GM21528 (cell line): ENCODE data around the gene MATK.

Experiments
- ATAC-seq: cut with Tn5 transposase; IDR thresholded peaks from one replicate; pipeline ENCODE4 v1.9.1; 2021; ENCODE audit warnings: mild to moderate bottlenecking, moderate library complexity; ENCODE audit not compliant: unreplicated experiment, low FRiP score

MATK gene

DNA sequence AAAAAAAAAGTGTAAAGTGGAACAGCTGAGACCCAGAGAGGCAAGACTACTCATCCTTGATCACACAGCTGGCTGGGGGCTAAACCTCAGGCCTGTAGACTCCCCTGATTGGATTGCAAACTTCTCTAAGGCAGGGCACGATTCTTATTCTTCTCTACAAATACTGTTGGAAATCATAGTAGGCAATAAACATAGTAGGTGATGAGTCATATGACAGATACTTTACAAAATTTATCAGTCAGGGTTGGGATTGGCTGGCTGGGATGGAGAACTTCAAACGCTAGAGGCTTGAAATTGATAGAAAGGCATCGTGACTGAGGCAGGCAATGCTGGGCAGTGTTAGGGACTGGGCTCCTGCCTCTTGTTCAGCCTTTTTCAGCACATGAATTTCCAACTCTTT, 5.9 kb upstream of the MATK start:
- no peak for ATAC-seq

DNA sequence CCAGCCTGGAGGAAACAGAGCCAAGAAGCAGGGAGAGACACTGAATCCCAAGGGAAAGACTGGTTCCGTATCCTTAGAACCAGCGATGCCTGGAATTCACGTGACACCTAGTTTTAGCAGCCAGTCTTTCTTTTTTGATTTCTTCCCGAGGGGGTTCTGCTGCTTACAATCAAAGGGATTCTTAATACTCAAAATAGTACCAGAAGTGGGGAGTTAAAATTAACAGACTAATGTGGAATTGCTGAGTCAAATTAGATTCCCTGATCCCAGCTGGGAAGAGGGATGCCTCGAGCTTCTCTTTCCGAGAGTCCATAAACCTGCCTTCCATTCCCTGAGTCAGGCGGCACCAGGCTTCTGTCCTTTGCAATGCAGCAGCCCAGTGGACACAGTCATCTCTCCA, 4.8 kb upstream of the MATK start:
- no peak for ATAC-seq

GRCh38 chr19:3790209-3790734, 4.1 kb upstream of the MATK start:
- no peak for ATAC-seq

DNA sequence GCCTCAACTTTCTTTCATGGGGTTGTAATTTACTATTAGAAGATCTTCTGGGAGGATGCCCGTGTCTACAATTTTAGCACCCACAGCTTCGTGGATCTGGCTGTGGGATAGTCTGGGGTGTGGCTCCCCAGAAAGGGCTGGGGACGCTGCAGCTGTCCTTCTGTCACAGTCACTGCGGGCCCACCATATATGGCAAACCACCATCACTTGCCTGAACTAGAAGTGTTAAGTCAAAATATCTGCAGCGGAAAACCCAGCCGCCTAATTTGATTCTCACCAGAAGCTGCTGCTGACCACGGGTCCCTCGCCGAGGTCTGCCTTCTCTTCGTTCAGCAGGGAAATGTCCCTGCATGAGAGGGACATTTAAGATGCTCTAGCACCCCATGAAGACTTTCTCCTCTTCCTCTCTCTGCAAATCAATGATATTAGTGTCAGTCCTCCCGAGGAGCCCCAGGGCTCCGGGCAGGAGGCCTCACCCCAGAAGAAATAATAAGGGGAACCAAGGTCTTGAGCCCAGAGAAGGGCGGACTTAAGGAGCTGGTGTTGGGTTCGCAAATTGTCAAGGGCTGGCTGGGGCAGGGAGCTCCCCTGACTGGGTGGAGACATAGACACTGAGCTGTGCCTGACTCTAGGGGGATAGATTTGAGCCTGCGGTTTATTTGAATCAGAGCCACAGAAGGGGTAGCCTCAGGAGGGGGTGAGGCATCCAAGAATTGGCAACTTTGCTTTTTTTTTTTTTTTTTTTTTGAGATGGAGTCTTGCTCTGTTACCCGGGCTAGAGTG, 3.0 kb upstream of the MATK start:
- ATAC-seq = no peak

DNA sequence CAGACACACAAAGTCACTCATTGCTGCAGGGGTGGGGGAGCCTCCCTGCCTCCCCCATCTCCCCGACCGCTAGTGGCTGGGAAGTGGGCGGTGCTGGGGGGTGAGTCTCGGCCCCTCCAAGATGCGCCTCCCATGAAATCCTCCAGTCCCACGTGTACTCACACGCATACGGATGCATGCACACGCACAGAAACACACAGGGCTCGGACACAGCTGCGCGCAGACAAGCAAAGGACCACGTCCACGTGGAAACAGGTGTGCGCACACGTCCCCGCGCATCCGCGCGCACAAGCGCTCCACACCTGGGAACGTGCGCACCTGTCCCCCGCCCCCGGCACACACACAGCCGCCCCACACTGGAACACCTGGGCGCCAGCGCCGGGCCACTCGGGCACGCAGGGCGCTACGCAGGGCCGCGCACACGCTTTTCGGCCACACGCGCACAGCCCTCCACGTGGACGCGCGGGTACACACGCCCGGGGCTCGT, 687 bp downstream of the MATK start:
- ATAC-seq = no peak

DNA sequence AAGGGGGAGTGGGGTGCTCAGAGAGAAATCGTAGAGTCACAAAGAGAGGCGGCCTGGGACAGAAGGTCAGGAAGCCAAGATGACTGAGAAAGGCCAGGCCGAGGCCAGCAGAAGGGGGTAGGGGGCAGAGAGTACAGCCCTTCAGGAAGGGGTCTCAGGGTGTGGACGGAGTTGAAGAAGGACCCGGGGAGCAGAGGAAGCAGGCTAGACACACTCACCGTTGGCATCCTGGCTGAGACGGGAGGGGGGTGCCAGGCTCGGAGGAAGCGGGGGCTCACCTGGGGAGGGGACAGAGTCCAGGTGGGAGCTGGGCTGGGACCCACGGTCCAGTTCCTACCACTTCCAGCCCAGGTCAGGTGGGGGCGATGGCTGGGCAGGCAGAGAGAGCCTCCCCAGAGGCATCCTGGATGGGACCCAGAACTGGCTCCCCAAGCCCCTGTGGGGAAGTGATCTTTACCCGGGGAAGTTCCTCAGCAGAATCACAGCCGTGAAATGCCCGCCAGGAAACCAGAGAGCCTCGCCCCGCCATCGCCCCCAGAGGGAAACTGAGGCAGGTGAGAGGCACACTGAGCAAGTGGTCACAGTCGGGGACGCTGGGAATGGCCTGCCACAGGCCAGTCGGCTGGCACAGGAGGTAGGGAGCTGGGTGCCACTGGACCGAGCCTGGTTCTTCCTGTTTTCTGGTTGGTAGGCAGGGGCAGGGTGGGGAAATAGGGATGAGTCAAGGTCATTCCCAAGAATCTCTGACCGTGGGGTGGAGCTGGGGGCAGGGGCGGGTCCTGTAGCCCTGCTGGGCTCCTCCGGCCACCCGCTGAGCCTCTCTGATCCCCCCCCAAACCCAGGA, 1.4 kb downstream of the MATK start:
- no peak for ATAC-seq

DNA sequence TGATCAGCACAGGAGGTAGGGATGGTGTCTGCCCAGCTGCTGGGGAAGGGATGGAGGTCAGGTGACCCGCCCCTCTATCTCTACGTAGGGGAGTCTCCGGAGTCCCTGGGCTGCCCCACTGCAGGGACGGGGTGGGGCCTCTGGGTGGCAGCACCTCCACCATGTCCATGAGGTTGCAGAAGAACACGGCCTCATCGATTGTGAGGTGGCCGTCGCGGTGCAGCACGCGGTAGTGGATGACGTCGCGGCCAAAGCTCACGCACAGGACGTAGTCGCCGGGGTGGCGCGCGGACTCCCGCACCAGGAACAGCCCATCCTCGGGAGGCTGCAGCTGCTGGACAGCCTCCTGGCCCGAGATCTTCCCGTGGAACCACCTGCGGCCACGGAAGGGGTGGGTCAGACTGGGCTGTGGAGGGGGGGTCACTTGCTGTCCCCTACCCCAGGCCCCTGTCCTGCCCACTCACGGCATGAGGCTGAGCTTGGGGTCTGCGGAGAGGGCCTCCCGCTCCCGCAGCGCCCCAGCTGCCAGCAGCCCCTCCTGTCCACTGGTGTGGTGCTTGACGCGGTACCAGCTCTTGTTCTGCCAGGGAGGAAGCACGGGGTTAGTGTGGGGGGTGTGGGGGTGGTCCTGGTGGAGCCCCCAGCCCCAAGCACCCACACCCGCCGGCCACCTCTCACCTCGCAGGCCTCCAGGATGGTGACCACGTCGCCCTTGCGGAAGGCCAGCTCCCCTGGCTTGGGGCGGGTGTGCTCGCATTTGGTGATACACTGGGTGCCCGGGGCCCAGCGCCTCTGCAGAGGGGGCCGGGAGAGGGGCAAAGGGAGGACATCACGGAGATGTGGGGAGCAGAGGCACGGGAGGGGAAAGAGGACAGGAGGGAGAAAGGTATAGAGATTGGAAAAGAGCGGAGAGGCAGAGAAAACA, 2.3 kb downstream of the MATK start:
- no peak for ATAC-seq

DNA sequence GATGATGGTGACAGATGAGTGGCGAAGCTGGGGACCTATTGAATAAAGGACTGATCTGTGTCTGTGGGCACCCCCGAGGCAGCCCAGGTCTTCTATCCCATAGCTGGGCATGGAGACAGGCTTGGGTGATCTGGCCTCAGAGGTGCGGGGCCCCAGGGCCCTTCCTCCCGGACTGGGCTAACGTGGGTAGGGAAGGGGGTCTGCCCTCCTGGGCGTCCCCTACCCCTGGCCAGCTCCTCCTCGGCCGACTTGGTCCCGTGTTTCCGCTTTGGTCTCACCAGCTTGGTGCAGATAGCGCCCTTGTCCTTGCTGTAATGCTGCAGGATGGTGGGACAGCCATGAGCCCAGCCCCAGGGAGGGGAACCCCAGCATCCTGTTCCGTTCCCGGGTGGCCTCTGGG, 3.3 kb downstream of the MATK start:
- ATAC-seq = no peak

GRCh38 chr19:3782330-3782729, 3.9 kb downstream of the MATK start:
- ATAC-seq = no peak

- ATAC-seq = no peak
These were observed 4.6 kb downstream of the MATK start for GRCh38 chr19:3781603-3782002.

GRCh38 chr19:3780786-3781304, 5.3 kb downstream of the MATK start:
- no peak for ATAC-seq

- ATAC-seq = no peak
These were observed 7.1 kb downstream of the MATK start for GRCh38 chr19:3778899-3779723.

DNA sequence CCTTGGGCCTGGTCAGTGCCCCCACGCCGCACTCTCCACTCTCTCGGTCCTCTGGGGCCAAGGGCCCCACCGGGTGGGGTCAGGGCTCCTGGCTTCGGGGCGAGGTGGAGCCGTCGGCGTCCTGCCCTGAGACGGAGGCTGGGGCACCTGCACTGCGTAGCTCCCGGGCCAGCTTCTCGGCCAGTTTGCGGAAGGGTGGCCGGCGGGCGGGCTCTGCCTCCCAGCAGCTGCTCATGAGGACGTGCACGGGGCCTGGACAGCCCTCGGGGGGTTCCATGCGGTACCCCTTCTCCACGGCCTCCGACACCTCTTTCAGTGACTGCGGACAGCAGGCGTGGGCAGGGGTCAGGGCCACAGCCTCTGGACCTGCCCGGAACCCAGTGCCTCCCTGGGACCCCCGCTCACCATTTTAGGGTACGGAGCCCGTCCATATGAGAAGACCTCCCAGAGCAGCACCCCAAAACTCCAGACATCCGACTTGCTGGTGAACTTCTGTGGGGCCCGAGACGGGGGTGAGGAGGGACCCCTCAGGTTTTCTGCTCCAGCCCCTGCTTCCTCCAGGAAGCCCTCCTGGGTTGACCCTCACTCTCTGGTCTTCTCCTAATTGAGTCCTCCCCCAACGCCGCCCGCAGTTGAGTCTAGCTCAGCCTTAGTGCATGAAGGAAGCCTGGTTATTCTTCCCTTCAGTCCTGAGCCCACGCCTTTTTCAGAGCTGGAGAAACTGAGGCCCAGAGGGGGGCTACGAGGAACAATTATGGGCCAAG, 7.9 kb downstream of the MATK start:
- ATAC-seq = no peak

GRCh38 chr19:3776479-3777040, 9.6 kb downstream of the MATK start:
- ATAC-seq = no peak

DNA sequence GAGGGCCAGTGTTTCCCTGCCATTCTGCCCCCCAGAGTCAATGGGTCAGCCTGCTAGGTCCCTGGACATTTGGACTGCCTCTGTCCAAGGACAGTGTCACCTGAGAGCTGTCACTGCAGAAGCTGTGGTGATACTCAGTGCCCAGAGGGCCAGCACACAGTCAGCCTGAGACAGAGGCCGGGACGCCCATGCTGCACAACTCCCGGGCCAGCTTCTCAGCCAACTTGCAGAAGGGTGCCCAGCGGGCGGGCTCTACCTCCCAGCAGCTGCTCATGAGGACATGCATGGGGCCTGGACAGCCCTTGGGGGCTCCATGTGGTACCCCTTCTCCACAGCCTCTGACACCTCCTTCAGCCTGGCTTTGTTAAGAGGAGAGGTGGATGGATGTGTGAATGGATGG, 10.3 kb downstream of the MATK start:
- ATAC-seq = no peak

- ATAC-seq = no peak
These were observed 10.8 kb downstream of the MATK start for GRCh38 chr19:3775374-3775711.

DNA sequence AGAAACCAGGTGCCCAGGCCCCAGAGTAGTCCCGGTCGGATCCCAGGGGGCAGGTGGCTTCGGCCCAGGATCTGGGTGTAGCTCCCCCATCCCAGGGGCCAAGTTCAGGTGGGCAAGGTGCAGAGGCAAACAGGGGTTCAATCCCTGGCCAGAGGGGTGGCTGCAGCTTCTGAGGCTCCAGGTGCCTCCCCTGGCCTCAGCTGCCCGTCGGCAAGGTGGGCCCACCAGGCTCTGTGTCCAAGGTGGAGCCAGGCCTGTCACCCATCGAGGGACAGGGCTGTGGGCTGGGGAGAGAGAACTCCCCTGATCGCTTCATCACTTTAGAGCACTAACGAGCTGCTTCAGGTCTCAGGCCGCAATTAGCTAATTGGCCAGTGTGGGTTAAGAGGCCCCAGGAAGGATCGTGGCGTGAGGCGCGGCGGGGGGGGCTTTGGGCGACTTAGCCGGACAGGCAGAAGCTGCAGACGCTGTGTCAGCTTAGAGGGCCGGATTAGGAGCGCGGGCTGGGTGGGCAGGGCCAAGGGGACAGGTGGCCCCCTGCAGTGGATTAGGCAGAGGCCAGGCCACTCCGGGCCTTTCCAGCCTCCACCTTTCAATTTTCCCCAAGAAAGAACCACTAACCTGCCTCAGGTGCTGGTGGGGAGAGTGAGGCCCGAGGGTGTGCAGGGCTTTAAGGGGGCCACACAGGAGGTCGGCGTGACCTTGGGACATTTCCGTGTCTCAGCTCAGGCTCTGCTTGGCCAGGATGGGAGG, 11.4 kb downstream of the MATK start:
- no peak for ATAC-seq
